ENCODE results near the gene MOGAT1. TPM values are rescaled to one million over a fixed set of nuclear protein-coding genes. Genes with fewer than 3 reads are reported as not detected.

Gene MOGAT1
- total RNA-seq, 1 experiment from 2014 or later = 0.22 TPM

- ATAC-seq (no peak), DNase-seq (ENCODE audit: low read depth, low spot score) (no peak)
- no TSS peak for BruUV-seq (replicated peaks)
- Histone ChIP-seq H2AFZ (ENCODE audit: low read depth, low read length, poor library complexity, severe bottlenecking) (no peak overlapping the region), H3K4me1 (ENCODE audit: control insufficient read depth in 1 of 2, insufficient read depth in 2 of 2, low read length in 2 of 2) (peaks cover 9 to 16% of the 10 kb centered on the region in 2 experiments), H3K27ac (ENCODE audit: low read depth, low read length) (no peak overlapping the region), H3K27me3 (ENCODE audit: insufficient read depth, low read length) (no peaks in the 10 kb centered on the region), H3K4me2 (ENCODE audit: low read length) (no peak overlapping the region), H3K79me2 (ENCODE audit: insufficient read depth, low read length) (no peaks in the 10 kb centered on the region), H4K20me1 (ENCODE audit: insufficient read depth) (no peaks in the 10 kb centered on the region), H3K4me3 (replicated peaks in 1 of 2; ENCODE audit: low read depth in 1 of 2, low read length in 2 of 2) (no peak overlapping the region), H3K36me3 (ENCODE audit: control insufficient read depth in 1 of 2, insufficient read depth in 2 of 2, low read length in 2 of 2) (no peaks in the 10 kb centered on the region), H3K9me2 (ENCODE audit: insufficient read depth) (no peaks in the 10 kb centered on the region), H3K9ac (ENCODE audit: low read length) (no peak overlapping the region), H3K9me3 (ENCODE audit: control insufficient read depth in 1 of 2, insufficient read depth in 1 of 2, low read depth in 1 of 2, low read length in 2 of 2) (no peaks in the 10 kb centered on the region)
- ChIA-PET RAD21 (ENCODE audit: low non-redundant PET in 1 of 2, low total read pairs in 2 of 2, uncharacterized antibody in 2 of 2, unreplicated experiment in 2 of 2) (no interaction called here), CTCF (no interaction called here), POLR2A (no interaction called here)
- TF ChIP-seq TCF7L2 (IDR thresholded peaks at IDR 0.05; ENCODE audit: borderline replicate concordance, extremely low read depth, insufficient read depth, insufficient read length) = no peak
- no peak for TF ChIP-seq ZFX (IDR thresholded peaks at IDR 0.05)
- no peak for TF ChIP-seq YY1 (IDR thresholded peaks at IDR 0.05; ENCODE audit: extremely low read depth, insufficient replicate concordance, low read depth, low read length)
- no peak for TF ChIP-seq POLR2A (IDR thresholded peaks at IDR 0.05; ENCODE audit: borderline replicate concordance, extremely low read depth, insufficient read depth, insufficient read length)
- intact Hi-C loops (cut with micrococcal nuclease) = no loop called here
Measured at GRCh38 chr2:222752746-222753145, 81.3 kb downstream of the MOGAT1 start.

GRCh38 chr2:222753251-222753824, 81.9 kb downstream of the MOGAT1 start:
- ATAC-seq (no peak), DNase-seq (ENCODE audit: low read depth, low spot score) (no peak)
- Histone ChIP-seq H3K27me3 (ENCODE audit: insufficient read depth, low read length) (no peaks in the 10 kb centered on the region), H4K20me1 (ENCODE audit: insufficient read depth) (no peaks in the 10 kb centered on the region), H3K4me2 (ENCODE audit: low read length) (no peak overlapping the region), H3K79me2 (ENCODE audit: insufficient read depth, low read length) (no peaks in the 10 kb centered on the region), H3K9ac (ENCODE audit: low read length) (no peak overlapping the region), H3K4me1 (ENCODE audit: control insufficient read depth in 1 of 2, insufficient read depth in 2 of 2, low read length in 2 of 2) (peaks cover 9 to 16% of the 10 kb centered on the region in 2 experiments), H3K27ac (ENCODE audit: low read depth, low read length) (no peak overlapping the region), H3K36me3 (ENCODE audit: control insufficient read depth in 1 of 2, insufficient read depth in 2 of 2, low read length in 2 of 2) (no peaks in the 10 kb centered on the region), H2AFZ (ENCODE audit: low read depth, low read length, poor library complexity, severe bottlenecking) (no peak overlapping the region), H3K4me3 (replicated peaks in 1 of 2; ENCODE audit: low read depth in 1 of 2, low read length in 2 of 2) (no peak overlapping the region), H3K9me3 (ENCODE audit: control insufficient read depth in 1 of 2, insufficient read depth in 1 of 2, low read depth in 1 of 2, low read length in 2 of 2) (no peaks in the 10 kb centered on the region), H3K9me2 (ENCODE audit: insufficient read depth) (no peaks in the 10 kb centered on the region)
- ChIA-PET RAD21 (ENCODE audit: low non-redundant PET in 1 of 2, low total read pairs in 2 of 2, uncharacterized antibody in 2 of 2, unreplicated experiment in 2 of 2) (no interaction called here), CTCF (no interaction called here), POLR2A (no interaction called here)
- TF ChIP-seq POLR2A (IDR thresholded peaks at IDR 0.05; ENCODE audit: borderline replicate concordance, extremely low read depth, insufficient read depth, insufficient read length) (no peak), CEBPB (IDR thresholded peaks at IDR 0.05; ENCODE audit: low read depth) (no peak), EZH2phosphoT487 (IDR thresholded peaks at IDR 0.05; ENCODE audit: borderline replicate concordance) (no peak), SIN3A (IDR thresholded peaks at IDR 0.05; ENCODE audit: low read depth) (no peak)
- no TSS peak for BruUV-seq (replicated peaks)
- intact Hi-C loops (cut with micrococcal nuclease) = no loop called here

All from HCT116 (cell line).